GM18520 (cell line): ENCODE measurements around the gene MTRFR.
"Not testable (repeated sequence)": the region's sequence is repeated elsewhere in the genome, so short reads cannot be mapped to it uniquely, and the experiment has no call there.

Source experiments
- ATAC-seq: cut with Tn5 transposase; IDR thresholded peaks from one replicate; pipeline ENCODE4 v1.9.1; 2021; ENCODE audit not compliant: unreplicated experiment

The MTRFR gene

GRCh38 chr12:123232807-123233504, at the start of gene MTRFR, which contains the start of gene MPHOSPH9:
TSS of gene MTRFR (plus strand) at chr12:123233436. CDS start at chr12:123253675, 20,239 bp downstream.
TSS of gene MPHOSPH9 (minus strand) at chr12:123233141. CDS start at chr12:123230364, 2,777 bp downstream.
- ATAC-seq, result peak; percentile 71

- no peak for ATAC-seq
Measured at GRCh38 chr12:123187637-123188036, 45.6 kb upstream of the MTRFR start.

GRCh38 chr12:123199936-123200335, 33.3 kb upstream of the MTRFR start:
- no peak for ATAC-seq

- no peak for ATAC-seq
Measured at GRCh38 chr12:123200414-123200813, 32.8 kb upstream of the MTRFR start.

GRCh38 chr12:123206794-123207193, 26.4 kb upstream of the MTRFR start:
- ATAC-seq, result not testable (repeated sequence)

- ATAC-seq, result not testable (repeated sequence)
Measured at GRCh38 chr12:123207815-123208214, 25.4 kb upstream of the MTRFR start.

GRCh38 chr12:123223241-123223668, 10.0 kb upstream of the MTRFR start:
- ATAC-seq, result no peak

GRCh38 chr12:123225443-123225842, 7.8 kb upstream of the MTRFR start:
- no peak for ATAC-seq

- no peak for ATAC-seq
Measured at GRCh38 chr12:123227581-123228258, 5.5 kb upstream of the MTRFR start.

GRCh38 chr12:123229051-123229450, 4.2 kb upstream of the MTRFR start:
- ATAC-seq, result no peak

GRCh38 chr12:123231931-123232330, 1.3 kb upstream of the MTRFR start:
- ATAC-seq, result no peak

- no peak for ATAC-seq
Measured at GRCh38 chr12:123232472-123232806, 797 bp upstream of the MTRFR start.

- no peak for ATAC-seq
Measured at GRCh38 chr12:123233505-123234308, 471 bp downstream of the MTRFR start.

- no peak for ATAC-seq
Measured at GRCh38 chr12:123237646-123238329, 4.6 kb downstream of the MTRFR start.

GRCh38 chr12:123238330-123238682, 5.1 kb downstream of the MTRFR start:
- no peak for ATAC-seq

GRCh38 chr12:123238961-123239360, 5.7 kb downstream of the MTRFR start:
- ATAC-seq, result no peak

- no peak for ATAC-seq
Measured at GRCh38 chr12:123242116-123242904, 9.1 kb downstream of the MTRFR start.

- ATAC-seq, result no peak
Measured at GRCh38 chr12:123243671-123244262, 10.5 kb downstream of the MTRFR start.

GRCh38 chr12:123245678-123246077, 12.4 kb downstream of the MTRFR start:
- ATAC-seq, result no peak

GRCh38 chr12:123248129-123248528, 14.9 kb downstream of the MTRFR start:
- not testable (repeated sequence) for ATAC-seq
